Stimulated activated CD8-positive, alpha-beta memory T cell treated with anti-CD3 and anti-CD28 coated beads, Interleukin-7, amount 100 ng/mL, for 4 hours (primary cell): ENCODE results near the gene DNAH10.

ENCODE experiments used
- DNase-seq, 2 donors: peaks; one replicate each; pipeline ENCODE4 v3.0.0-alpha.2; 2020; ENCODE audit warnings: low read depth in 2 of 2

DNAH10 gene

DNA sequence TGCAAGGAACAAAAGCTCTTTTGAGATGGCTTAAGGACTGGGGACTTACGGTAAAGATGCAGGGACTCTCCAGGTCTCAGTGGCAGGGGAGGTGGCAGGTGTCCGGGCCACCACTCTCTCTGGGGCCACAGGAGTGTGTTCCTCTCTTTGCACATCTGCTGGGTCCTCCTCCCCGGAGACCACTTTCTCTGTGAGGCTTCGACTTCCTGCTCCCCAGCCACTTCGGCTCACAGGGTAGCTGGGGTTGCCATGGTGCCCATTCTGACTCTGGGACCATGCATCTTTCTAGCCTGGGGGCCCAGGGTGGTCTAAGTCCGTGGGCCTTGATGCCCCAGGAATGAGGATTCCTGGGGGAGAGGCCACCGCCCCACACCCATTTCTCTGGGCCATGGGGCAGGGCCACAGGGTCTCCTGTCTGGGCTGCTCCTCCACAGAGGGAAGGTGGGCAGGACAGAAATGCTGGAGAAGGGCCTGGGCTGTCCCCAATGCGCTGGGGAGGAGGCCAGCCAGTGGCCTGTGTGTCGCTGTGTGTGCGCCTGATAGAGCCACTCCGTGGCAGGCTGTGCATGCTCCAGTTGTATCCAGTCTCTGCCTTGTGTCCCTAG is 172.0 kb downstream of the DNAH10 start:
- DNase-seq: no peak

- no peak for DNase-seq
Measured at GRCh38 chr12:123934829-123935228, 172.7 kb downstream of the DNAH10 start.

DNA sequence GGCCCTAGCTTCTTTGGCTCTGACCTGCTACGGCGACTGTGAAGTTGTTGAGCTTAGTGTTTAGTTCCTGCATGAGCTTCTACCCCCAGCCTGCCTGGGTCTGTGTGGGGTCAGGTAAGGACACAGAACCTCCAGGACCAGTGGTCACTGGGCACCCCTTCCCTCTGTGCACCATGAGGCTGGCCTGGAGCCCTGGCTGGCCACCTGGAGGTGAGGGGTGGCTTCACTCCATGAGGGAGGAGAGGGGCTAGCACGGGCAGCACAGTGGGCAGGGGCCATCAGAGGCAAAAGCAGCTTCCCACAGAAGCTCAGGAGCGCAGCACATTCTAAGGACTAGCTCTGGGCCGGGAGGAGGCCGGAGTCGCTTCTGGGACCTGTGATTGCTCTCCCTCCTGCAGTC is 173.9 kb downstream of the DNAH10 start:
- DNase-seq: no peak

DNA sequence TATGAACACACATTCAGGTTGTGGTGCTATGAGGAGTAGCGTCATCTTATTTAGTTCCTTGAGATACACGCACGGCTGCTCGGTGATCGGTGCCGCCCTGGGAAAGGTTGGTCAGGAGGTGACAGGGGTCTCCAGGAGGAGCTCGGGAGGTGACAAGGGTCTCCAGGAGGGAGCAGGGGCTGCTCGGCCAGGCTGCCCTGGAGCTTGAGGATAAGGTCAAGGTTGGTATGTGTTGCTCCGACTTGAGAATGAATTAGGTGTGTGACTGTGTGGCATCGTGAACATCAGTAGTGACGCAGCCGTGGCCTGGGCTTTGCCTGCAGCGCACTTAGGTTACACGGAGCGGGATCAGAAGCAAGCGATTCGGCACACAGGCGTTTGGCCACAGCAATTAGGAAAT is 174.4 kb downstream of the DNAH10 start:
- no peak for DNase-seq

GRCh38 chr12:123936956-123937706 is 175.0 kb downstream of the DNAH10 start:
- no peak for DNase-seq

- peak; percentile 25 to 35 for DNase-seq
Measured at GRCh38 chr12:123937707-123938591, 175.8 kb downstream of the DNAH10 start.

GRCh38 chr12:123938679-123939480 is 176.8 kb downstream of the DNAH10 start:
- DNase-seq: no peak

DNA sequence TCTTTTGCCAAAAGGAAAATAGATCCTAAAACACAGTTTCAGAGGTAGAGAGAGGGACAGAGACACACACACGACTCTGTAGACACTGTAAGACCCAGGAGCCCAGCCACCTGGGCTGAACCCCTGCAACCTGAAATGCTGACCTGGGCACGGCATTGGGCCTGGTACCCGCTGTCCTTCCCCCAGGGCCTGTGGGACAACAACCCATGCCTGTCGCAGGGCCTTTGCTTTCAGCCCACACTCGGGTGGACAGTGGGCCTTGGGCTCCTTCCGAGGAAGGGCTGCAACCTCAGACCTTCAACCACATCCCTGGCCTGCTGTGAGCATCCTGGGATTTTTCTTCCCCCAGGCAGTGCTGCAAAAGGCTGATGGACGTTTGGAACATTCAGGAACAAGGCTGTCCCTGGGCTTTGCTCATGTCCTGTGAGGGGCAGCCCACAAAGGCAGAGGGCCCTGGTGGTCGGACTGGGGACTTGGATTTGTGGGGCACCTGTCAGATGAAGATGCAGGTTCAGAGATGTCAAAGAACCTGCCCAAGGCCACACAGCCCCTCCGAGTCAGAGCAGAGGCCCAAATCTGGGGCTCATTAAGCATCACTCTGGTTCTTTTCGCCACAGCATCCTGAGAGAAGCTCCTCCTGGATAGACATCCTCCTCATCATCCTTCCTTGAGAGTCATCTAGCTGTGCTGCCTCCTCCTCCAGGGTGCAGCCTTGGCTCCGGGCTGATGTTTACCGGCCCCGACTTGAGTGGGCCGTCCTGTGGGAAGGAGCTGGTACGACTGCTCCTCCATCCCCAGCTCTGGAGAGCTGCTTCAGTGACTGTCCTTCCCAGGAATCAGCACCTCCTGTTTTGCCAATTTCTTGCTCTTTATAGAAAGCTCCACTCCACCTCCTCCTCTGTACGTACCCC is 177.9 kb downstream of the DNAH10 start:
- no peak for DNase-seq

DNA sequence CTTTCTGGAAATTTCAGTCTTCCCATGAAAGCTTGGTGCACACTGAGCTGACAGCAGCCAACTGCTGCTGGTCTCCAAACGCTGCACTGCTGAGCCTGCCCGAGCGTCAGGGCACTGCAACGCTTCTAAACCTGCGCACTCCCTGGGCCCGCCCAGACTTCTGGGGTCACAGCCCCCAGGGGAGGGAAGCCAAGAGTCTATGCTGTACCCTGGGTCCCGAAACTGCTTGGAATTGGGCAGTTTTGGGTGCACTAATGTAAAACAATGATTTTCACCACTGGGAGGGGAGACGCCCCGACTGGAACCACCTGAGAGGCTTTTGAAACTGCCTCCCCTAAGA is 178.5 kb downstream of the DNAH10 start:
- DNase-seq: no peak

- no peak for DNase-seq
Measured at GRCh38 chr12:123941000-123941399, 178.9 kb downstream of the DNAH10 start.

DNA sequence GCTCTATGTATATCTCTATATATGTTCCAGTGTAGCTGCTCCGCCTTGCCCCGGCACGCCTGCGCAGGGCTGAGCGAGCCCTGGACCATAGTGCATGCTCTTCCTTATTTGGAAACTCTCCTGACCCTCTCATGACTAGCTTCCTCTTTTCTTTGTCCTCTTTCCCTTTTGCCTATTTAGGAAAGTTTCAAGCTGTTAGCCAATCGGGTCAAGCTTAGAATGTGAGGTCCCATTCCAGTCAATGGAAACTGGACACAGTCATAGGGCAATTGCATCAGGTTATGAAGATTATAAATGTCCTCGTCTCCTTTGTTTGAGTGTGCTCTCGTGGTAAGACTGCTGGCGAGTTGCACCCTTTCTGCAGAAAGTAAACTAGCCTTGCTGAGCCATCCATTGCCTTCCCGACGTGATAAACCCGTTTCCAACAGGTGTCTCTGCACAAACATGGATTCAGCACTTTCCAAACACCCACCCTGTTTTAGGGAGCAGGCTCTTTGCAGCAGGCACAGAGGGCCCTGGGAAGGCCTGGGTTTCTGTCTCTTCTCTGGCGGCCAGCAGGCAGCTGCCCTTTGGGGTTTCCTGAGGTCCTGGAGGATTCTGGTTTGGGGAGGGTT is 179.6 kb downstream of the DNAH10 start:
- no peak for DNase-seq

GRCh38 chr12:123942238-123942653 is 180.1 kb downstream of the DNAH10 start:
- no peak for DNase-seq

DNA sequence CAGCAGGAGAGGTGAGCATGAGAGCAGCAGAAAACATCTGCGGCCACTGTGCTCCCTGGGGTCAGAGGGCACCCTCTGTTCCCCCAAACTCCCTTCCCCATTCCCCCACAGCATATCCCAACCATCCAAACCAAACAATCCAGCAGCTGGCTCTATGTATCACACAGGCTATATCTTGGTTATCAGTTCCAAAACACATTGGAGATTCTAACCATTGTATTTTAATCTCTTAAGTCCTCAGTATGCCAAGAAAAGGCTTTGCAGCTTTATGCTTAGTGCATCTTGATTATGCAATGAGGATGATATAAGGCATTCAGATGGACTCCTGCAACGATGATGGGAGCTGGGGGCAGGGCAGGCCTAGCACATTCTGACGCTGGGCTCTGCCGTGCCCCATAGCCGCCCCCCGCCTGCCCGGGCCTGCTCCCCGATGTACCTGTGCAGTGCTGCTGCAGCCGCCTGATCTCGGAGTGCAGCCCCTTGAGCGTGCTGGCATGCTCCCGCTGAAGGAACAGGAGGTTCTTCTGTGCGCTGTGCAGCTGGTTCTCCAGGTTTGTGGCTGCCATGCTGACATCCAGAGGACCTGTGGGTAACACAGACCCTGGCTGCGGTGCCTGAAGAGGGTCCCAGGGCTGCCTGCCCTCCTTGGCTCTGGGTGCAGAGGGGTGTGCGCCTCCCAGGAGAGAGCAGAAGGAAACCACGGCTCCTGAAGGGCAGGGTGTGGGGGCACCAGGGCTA is 181.0 kb downstream of the DNAH10 start:
- no peak for DNase-seq

GRCh38 chr12:123943816-123944215 is 181.7 kb downstream of the DNAH10 start:
- DNase-seq: no peak

GRCh38 chr12:123944696-123945095 is 182.6 kb downstream of the DNAH10 start:
- no peak for DNase-seq

- no peak for DNase-seq
Measured at GRCh38 chr12:123945287-123946151, 183.4 kb downstream of the DNAH10 start.

- DNase-seq: no peak
Measured at GRCh38 chr12:123946152-123946515, 184.0 kb downstream of the DNAH10 start.
